GM03348 (cell line): Measurements from ENCODE around the gene SACS.
"Not testable (repeated sequence)": the region's sequence is repeated elsewhere in the genome, so short reads cannot be mapped to it uniquely, and the experiment has no call there.

Experiments used
- DNase-seq: peaks from one replicate; pipeline ENCODE4 v3.0.0; 2012; ENCODE audit warnings: low spot score

SACS gene

DNA sequence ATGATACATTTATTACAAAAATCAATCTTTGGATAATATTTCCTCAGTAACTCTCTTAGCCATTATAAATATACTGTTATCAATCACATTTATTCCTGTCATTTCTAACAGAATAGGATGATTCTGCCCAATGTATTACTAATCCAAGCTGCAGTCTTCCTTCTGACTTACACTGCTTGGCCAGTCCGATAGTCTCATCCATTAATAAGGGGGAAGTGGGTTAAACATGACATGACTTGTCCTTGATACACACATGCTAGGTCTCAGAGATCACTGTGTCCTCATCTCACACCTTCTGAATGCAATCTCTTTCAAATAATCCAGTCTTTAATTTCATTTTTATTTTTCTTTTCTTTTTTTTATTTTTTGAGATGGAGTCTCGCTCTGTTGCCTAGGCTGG, 18.8 kb downstream of the SACS start:
- no peak for DNase-seq

GRCh38 chr13:23411706-23412105, 21.8 kb downstream of the SACS start:
- no peak for DNase-seq

- DNase-seq = no peak
Measured at GRCh38 chr13:23411220-23411619, 22.3 kb downstream of the SACS start.

DNA sequence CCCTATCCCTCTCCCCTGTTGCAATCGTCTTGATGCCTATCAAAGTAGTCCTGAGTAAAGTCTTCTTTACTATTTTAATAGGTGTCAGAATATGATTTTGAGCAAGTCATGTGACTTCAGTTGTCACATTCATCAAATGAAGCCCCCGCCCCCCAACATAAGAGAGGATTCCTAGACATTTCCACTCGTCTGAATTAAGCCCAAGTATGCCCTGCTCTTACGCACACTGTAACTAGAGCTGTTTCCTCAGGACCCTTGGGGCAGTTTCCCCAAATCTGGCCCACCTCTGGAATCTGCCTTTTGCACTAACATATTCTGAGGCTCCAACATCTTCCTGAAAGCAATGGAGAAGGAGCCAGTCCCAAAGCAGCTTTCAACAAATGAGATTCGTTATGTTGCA, 25.5 kb downstream of the SACS start:
- no peak for DNase-seq

GRCh38 chr13:23401156-23401555, 32.3 kb downstream of the SACS start:
- not testable (repeated sequence) for DNase-seq

DNA sequence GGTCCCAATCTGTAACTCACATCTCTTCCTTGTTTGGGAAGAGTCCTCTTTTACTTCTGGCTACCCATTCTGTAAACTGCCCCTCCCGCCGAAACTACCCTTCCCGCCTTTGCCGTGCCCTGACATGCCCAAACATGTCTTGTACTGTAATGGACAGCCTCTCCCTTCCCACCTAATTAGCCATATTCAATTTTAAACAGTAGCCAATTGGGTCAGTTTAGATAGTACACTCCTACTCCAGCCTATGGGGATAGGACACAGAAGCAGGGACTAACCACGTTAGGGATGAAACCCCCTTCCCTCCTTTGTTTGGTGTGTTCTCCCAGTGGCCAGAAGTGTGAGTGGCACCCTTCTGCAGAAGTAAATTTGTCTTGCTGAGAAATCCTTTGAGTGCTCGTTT, 34.2 kb downstream of the SACS start:
- DNase-seq = no peak

DNA sequence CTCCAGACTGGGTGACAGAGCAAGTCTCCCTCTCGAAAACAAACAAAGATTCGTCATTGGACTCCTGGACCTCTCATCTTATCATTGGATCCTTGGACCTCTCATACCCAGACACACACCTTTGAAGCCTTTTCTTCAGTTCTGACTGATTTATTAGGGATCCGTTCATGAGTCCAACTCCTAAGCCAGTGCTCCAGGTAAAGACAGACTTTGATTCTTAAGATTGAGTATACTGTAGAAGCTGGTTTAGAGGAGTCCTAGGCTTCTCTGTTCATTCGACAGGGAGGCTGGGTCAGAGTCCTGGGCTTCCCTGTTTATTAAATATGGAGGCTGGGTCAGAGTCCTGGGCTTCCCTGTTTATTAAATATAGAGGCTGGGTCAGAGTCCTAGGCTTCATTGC, 38.7 kb downstream of the SACS start:
- DNase-seq = no peak

DNA sequence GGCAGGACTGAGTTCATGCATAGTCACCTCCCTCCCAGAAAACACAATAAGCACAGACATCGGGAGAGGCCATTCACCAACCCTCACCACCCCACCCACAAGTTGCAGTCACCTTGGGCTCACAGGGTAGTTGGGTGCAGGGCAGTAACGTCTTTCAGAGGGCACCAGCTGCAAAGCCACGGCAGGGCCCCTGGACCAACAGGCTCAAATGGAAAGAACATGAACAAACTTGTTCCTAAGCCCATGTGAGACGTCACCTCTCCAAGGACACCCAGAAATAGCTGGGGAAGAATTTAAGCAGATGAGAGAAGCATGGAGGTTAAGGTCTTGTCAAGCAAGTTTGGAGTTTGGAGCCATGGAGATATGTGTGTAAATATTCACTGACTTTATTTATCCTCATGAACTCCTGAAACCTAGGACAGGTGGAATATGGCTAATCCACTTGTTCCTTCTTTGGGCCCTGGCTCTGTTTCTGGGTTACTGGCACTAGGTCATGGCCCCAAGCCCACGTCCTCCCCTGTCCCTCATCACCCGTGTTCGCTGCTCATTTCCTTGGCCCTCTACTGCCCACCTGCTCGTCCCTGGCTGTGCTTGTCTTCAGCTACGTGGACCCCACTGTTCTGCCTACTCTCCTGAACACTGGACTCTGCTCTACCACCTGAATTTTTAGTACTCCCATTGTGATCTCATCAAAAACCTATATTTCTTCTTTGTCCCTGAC, 40.4 kb downstream of the SACS start:
- no peak for DNase-seq

DNA sequence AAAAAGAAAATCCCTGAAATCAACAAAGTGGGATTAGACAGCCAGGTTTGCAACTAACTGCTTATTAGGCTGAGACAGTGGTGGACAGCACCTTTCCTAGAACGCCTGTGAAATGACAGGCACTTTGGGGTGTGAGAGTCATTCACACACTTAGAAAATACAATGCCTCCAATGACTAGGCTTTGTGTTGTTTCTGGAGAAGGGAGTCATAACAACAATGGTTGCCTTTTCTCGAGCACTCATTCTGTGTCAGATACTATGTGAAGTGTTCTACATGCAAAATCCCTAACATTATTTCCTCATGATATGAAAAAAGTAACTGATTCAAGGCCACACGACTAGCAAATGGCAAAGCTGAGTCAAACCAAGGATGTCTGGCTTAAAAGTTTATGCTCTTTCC, 41.2 kb downstream of the SACS start:
- no peak for DNase-seq

- DNase-seq = peak; percentile 25
Measured at GRCh38 chr13:23391752-23392151, 41.8 kb downstream of the SACS start.

DNA sequence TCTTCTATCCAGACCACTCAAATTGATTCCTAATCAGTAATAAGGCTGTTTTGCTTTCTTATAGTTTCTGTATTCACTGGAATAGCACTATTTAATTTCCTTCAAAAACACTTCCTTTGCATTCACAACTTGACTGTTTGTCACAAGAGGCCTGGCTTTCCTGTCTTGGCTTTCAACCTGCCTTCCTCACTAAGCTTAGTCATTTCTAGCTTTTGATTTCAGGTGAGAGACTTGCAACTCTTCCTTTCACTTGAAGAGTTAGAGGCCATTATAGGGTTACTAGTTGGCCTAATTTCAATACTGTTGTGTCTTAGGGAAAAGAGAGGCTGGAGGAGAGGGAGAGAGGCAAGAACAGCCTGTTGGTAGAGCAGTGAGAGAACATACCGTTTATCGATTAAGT, 47.0 kb downstream of the SACS start:
- DNase-seq = no peak

DNA sequence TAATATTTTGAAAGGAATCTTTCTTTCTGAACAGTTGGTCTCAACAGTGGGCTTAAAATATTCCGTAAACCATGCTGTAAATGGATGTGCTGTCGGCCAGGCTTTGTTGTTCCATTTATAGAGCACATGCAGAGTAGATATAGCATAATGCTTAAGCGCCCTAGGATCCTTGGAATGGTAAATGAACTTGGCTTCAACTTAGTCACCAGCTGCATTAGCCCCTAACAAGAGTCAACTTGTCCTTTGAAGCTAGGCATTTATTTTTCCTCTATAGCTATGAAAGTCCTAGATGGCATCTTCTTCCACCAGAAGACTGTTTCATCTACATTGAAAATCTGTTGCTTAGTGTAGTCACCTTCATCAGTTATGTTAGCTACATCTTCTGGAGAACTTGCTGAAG, 47.6 kb downstream of the SACS start:
- no peak for DNase-seq

GRCh38 chr13:23384111-23384510, 49.4 kb downstream of the SACS start:
- DNase-seq = peak; percentile 44

DNA sequence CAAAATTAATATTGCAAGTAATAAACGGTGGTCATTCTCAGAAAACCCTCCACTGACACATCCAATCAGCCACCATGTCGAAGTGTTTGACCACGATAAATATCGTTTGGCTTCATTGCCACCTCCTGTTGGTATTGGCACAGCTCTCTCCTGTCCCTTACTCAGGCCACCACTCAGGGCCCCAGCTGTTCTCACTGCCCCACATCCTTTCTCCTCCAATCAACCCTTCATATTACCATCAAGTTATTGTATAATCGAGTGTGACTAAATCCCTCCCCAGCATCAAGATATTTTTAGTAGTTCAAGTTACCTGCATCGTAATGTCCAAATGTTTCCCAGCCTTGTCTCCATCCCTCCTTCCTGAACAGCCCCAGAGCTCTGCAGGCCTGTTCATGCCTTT, 50.4 kb downstream of the SACS start:
- DNase-seq = no peak

DNA sequence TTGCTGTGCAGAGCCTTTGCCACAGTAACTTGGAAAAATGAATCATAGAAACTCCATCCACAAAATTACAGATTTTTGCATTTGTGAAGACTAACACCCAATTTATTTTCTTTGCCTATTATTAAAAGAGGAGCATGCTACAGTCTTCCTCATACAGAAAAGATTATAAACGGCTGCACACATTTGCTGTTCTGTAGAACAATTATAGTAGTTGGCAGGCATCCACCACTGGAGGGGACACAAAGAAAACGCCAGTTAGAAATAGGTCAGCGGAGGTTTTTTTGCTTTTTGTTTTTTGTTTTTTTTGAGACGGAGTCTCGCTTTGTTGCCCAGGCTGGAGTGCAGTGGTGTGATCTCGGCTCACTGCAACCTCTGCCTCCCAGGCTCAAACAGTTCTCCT, 51.6 kb downstream of the SACS start:
- DNase-seq = no peak

DNA sequence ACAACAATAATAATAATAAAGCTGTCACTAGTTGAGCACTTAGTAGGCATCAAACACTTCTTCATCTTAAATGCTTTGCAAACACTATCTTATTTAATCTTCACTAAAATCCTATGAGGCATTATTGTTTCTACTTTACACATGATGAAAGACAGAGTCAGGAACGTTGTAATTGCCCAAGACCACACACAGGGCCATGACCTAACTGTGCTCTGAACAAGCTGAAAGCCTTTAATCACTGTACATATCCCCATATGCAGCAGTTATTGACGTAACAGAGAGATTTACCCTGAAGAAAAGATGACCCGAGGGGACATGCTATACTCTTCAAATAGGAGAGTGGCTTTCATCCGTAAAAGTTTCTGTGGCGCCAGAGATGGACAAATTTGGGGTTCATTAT, 53.0 kb downstream of the SACS start:
- no peak for DNase-seq

GRCh38 chr13:23377983-23378632, 55.4 kb downstream of the SACS start:
- peak; percentile 91 for DNase-seq

DNA sequence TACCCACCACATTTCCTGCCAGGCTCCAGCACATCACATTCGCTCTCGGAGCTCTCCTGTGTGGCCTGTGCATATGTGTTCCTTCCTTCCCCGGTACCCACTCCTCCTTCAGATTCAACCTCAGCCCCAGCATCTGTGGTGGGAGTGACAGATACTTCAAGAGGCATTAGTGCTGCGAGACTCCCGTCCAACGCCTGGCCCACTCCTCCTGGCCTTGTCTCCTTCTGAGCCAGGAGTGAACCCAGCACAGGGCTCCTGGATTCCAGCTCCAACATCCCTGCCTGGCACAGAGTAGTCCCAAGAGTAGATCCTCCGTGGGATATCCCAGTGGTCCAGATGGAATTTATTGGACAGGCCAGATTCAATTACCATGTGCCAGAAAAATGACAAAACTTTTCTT, 55.9 kb downstream of the SACS start:
- DNase-seq = no peak

DNA sequence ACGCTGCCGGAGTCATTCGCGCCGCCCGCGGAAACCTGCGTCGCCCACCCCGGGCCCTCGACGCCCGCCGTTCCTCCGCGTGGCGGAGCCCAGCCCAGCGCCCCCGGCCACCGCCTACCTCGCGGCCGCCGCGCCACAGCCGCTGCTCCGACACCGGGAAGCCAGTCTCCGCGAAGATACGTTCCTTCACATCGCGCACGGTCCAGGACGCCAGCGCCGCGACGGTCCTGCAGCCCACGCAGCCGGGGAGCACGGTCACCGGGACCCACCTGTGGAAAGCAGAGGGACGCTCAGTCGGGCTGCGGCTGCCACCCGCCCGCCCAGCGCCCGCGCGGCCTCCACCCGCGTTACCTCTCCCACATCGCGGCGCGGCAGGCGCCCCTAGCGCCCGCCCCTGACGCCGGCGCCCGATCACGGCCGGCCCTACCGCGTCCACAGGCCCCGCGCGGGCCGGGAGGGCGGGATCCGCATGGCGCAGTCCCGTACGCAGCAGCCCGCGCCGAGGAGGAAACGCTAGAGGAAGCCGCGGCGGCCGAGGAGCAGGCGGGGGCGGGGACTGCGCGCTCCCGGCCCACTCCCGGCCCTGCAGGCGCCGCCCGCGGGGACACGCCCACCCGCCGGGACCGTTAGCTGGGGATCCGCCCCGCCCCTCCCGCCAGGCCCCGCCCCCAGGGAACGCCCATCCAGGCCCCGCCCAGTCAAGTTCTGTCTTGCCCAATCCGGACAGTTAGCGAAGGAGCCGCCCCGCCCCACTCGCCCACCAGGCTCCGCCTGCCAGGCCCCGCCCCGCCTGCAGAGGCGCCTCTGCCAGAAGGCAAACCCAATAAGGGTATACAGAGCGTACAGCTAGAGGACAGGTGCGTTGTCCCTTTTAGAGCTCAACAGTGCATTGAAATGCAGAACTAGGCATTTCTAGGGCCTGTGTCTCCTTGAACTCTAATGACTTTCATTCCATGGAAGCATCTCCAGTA, 58.2 kb downstream of the SACS start:
- peak; percentile 99 for DNase-seq

DNA sequence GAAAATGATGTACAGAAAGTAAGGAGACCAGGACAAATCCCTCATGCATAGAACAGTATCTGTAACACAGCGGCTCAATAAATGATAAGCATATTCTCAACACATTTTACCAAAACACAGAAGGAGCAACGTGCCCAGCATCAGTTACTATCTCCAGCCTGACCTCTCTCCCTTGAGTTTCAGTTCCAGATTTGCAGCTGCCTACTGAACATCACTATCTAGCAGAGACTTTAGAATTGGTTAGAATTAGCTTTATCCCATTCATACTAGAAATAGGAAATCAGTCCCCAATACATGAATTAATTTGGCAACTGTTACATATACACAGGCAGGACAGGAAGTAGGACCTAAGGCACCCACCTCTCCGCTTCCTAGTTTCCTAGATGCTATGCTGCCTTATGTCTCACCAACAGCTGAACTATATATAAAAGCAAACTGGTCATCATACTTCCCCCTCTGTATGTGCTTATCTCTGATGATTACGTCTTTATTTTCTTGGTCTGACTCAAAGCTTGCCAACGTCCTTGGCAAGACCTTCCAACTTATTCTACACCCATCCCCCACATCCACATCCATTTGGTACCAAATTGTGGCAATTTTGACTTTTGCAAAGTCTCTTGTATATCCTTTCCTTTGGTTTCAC, 61.1 kb downstream of the SACS start:
- DNase-seq = no peak

- no peak for DNase-seq
Measured at GRCh38 chr13:23367907-23368306, 65.6 kb downstream of the SACS start.

GRCh38 chr13:23365652-23366051, 67.8 kb downstream of the SACS start:
- no peak for DNase-seq
